GM21360 (cell line): ENCODE data around the gene CNGA4.
"Not testable (repeated sequence)": the region's sequence is repeated elsewhere in the genome, so short reads cannot be mapped to it uniquely, and the experiment has no call there.

Experiments used
- ATAC-seq: cut with Tn5 transposase; IDR thresholded peaks from one replicate; pipeline ENCODE4 v1.9.1; 2021; ENCODE audit warnings: mild to moderate bottlenecking, moderate library complexity; ENCODE audit not compliant: unreplicated experiment

Gene CNGA4

GRCh38 chr11:6258571-6259081 is 19.7 kb downstream of the CNGA4 start:
- ATAC-seq, result no peak

GRCh38 chr11:6260207-6260726 is 21.4 kb downstream of the CNGA4 start:
- ATAC-seq, result no peak

GRCh38 chr11:6263662-6264061 is 24.8 kb downstream of the CNGA4 start:
- no peak for ATAC-seq

GRCh38 chr11:6268820-6269219 is 29.9 kb downstream of the CNGA4 start:
- ATAC-seq, result no peak

DNA sequence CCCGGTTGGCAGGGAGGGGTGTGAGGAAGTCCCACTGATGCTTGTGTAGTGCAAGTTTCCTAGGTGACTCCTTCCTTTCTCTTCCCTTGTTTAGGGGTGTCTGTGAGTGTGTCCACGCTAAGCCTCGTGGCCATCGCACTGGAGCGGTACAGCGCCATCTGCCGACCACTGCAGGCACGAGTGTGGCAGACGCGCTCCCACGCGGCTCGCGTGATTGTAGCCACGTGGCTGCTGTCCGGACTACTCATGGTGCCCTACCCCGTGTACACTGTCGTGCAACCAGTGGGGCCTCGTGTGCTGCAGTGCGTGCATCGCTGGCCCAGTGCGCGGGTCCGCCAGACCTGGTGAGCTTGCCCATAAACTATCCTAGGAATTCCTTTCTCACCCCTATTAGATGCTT is 31.1 kb downstream of the CNGA4 start:
- no peak for ATAC-seq

- no peak for ATAC-seq
Observed at GRCh38 chr11:6270584-6271246, 31.8 kb downstream of the CNGA4 start.

- ATAC-seq, result no peak
Observed at GRCh38 chr11:6271598-6271997, 32.7 kb downstream of the CNGA4 start.

DNA sequence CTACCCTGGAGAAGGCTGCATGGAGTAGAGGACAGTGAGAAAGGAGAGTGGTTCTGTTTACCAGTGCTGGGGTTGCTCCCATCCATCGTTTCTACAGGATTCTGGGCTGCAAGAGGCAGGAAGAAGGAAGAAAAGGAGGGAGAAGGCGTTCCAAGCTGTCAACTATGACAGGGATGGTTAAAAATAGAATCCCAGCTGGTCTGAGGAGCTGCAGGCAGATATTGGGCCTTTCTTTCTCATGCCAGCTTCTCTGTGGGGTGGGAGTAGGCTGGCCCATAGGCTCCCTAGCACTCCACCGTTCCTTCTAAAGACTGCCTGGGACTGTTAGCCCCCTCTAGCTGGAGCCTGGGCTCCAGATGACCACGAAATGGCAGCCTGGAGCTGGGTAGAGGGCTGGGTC is 34.3 kb downstream of the CNGA4 start:
- no peak for ATAC-seq

GRCh38 chr11:6280809-6281208 is 41.9 kb downstream of the CNGA4 start:
- ATAC-seq, result not testable (repeated sequence)

DNA sequence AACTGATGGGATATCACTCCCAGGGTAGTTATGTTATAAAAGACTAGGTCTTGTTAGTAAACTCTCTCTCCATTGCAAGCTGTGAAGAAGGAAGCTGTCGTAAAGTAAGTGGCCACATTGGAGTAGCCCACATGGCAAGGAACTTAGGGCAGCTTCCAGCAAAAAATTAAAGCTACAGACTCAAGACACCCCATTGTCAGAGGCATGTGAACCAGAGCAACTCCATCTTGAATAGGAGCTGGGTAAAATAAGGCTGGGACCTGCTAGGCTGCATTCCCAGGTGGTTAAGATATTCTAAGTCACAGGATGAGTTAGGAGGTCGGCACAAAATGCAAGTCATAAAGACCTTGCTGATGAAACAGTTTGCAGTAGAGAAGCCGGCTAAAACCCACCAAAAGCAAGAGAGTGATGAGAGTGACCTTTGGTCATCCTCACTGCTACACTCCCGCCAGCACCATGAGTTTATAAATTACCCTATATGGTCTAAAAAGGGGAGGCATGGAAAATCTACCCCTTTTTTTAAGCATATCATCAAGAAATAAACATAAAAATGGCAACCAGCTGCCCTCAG is 44.6 kb downstream of the CNGA4 start:
- no peak for ATAC-seq

DNA sequence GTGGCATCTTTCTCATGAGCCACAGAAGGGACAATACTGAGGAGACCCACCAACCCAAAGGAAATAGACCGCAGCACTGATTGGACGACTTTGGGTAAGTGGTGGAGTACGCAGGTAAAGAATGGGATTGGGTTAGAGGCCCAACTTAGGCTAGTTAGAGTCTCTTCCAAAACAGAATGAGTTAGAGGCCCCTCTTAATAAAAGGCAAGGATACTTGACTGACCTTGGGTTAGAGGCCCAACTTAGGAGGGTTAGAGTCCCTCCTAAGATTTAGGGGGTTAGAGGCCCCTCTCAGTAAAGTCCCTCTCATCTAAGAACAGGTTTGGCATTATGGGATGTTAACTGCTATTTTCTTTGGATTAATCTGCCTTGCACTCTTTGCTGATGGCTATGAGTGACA is 45.4 kb downstream of the CNGA4 start:
- no peak for ATAC-seq

DNA sequence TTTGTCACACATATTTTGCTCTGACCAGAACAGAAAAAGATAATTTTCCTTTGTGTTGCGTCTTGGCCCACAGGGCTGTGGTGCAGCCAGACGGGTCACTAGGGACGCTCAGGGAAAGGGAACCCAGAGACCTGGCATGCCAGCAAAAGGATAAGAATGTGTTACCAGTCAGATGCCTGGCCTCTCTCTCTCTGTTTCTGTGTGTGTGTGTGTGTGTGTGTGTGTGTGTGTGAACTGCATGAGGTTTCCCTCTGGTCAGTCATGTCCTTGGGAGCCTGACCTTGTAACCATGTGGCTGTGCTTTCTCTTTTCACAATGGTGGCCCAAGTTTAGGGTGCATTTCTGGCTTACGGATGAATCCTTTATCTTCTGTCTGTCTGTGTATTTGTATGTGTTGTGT is 46.1 kb downstream of the CNGA4 start:
- no peak for ATAC-seq
